ENCODE results near the gene CDC7. TPM values are rescaled to one million over a fixed set of nuclear protein-coding genes. Genes with fewer than 3 reads are reported as not detected.

The CDC7 gene
- total RNA-seq, 3 donors from 2014 or later: 0.48 to 4.9 (median 4.1) TPM

GRCh38 chr1:91540910-91541309 is 40.3 kb downstream of the CDC7 start:
- H3K27me3 ChIP-seq: no peaks in the 10 kb centered on the region
- no peaks in the 10 kb centered on the region for H3K36me3 ChIP-seq
- no peaks in the 10 kb centered on the region for H3K4me1 ChIP-seq
- no peak overlapping the region for H3K4me3 ChIP-seq
- H3K9me3 ChIP-seq: no peaks in the 10 kb centered on the region
- no peak overlapping the region for H3K27ac ChIP-seq
- no peak for DNase-seq (ENCODE audit: low spot score in 2 of 2)
- intact Hi-C loops (cut with DNase I; ENCODE audit: low total_unique reads): no loop called here
- no peak for TF ChIP-seq POLR2A (IDR thresholded peaks at IDR 0.05)
- TF ChIP-seq POLR2AphosphoS5 (IDR thresholded peaks at IDR 0.05): no peak
- TF ChIP-seq CTCF (IDR thresholded peaks at IDR 0.05): no peak

- intact Hi-C loops (cut with DNase I; ENCODE audit: low total_unique reads): no loop called here
- no peak for TF ChIP-seq POLR2A (IDR thresholded peaks at IDR 0.05)
- no peak for TF ChIP-seq CTCF (IDR thresholded peaks at IDR 0.05)
- no peak for TF ChIP-seq POLR2AphosphoS5 (IDR thresholded peaks at IDR 0.05)
- H3K27ac ChIP-seq: no peak overlapping the region
- DNase-seq (ENCODE audit: low spot score in 2 of 2): no peak
- H3K9me3 ChIP-seq: no peaks in the 10 kb centered on the region
- no peaks in the 10 kb centered on the region for H3K4me1 ChIP-seq
- H3K36me3 ChIP-seq: no peaks in the 10 kb centered on the region
- H3K27me3 ChIP-seq: no peaks in the 10 kb centered on the region
- H3K4me3 ChIP-seq: no peak overlapping the region
Measured at GRCh38 chr1:91541918-91542533, 41.4 kb downstream of the CDC7 start.

GRCh38 chr1:91545506-91546300 is 45.1 kb downstream of the CDC7 start:
- TF ChIP-seq POLR2A (IDR thresholded peaks at IDR 0.05) (no peak), CTCF (IDR thresholded peaks at IDR 0.05) (no peak), POLR2AphosphoS5 (IDR thresholded peaks at IDR 0.05) (no peak)
- intact Hi-C loops (cut with DNase I; ENCODE audit: low total_unique reads): no loop called here
- Histone ChIP-seq H3K4me3 (no peak overlapping the region), H3K27ac (no peak overlapping the region), H3K4me1 (no peaks in the 10 kb centered on the region), H3K9me3 (no peaks in the 10 kb centered on the region), H3K36me3 (no peaks in the 10 kb centered on the region), H3K27me3 (no peaks in the 10 kb centered on the region)
- DNase-seq (ENCODE audit: low spot score in 2 of 2): no peak

- Histone ChIP-seq H3K4me1 (no peaks in the 10 kb centered on the region), H3K27ac (no peak overlapping the region), H3K27me3 (no peaks in the 10 kb centered on the region), H3K9me3 (no peaks in the 10 kb centered on the region), H3K36me3 (no peaks in the 10 kb centered on the region), H3K4me3 (no peak overlapping the region)
- intact Hi-C loops (cut with DNase I; ENCODE audit: low total_unique reads): no loop called here
- no peak for DNase-seq (ENCODE audit: low spot score in 2 of 2)
- TF ChIP-seq POLR2A (IDR thresholded peaks at IDR 0.05) (no peak), CTCF (IDR thresholded peaks at IDR 0.05) (no peak)
Measured at GRCh38 chr1:91546301-91546581, 45.6 kb downstream of the CDC7 start.

GRCh38 chr1:91546876-91547275 is 46.2 kb downstream of the CDC7 start:
- intact Hi-C loops (cut with DNase I; ENCODE audit: low total_unique reads): no loop called here
- no peak overlapping the region for H3K27ac ChIP-seq
- H3K4me1 ChIP-seq: no peaks in the 10 kb centered on the region
- no peaks in the 10 kb centered on the region for H3K9me3 ChIP-seq
- H3K4me3 ChIP-seq: no peak overlapping the region
- no peak for DNase-seq (ENCODE audit: low spot score in 2 of 2)
- TF ChIP-seq POLR2A (IDR thresholded peaks at IDR 0.05) (no peak), CTCF (IDR thresholded peaks at IDR 0.05) (no peak), POLR2AphosphoS5 (IDR thresholded peaks at IDR 0.05) (no peak)
- H3K36me3 ChIP-seq: no peaks in the 10 kb centered on the region
- no peaks in the 10 kb centered on the region for H3K27me3 ChIP-seq

Data from breast epithelium (tissue), 4 donors.